GM19438 (cell line): ENCODE measurements around the gene POU6F2.

Experiments used
- ATAC-seq: cut with Tn5 transposase; IDR thresholded peaks from one replicate; pipeline ENCODE4 v1.9.1; 2021; ENCODE audit warnings: low read depth; ENCODE audit not compliant: unreplicated experiment

The POU6F2 gene

DNA sequence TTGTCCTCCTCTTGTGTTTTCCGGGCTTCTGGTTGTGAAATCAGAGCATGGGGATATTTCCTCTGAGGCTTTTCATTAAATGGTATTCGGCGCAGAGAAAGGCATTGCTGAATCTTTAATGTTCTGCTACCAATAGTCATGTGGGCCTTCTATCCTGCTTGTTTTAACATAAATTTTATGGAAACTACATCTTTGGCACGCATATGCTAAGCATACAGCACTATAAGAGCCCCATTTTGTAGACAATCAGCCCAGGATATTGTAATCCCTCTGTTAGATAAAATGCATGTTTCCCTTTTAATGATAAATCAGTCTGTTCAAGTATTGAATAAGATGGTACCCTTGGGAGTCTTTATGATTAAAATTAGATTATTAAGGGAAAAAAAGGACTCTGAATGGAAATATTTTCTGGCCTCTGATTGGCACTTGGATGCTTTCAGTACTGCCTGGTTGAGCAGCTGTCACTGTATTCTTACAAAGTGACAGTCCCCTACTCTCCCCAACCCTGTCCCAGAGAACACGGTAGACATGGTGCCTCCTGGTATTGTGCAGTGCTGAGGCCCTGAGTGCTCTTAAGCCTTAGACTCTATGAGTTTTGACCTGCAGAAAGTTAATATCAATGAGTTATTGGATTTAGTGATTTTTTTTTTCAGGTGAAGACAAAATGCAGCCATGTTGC lies 256.3 kb downstream of the POU6F2 start:
- no peak for ATAC-seq

DNA sequence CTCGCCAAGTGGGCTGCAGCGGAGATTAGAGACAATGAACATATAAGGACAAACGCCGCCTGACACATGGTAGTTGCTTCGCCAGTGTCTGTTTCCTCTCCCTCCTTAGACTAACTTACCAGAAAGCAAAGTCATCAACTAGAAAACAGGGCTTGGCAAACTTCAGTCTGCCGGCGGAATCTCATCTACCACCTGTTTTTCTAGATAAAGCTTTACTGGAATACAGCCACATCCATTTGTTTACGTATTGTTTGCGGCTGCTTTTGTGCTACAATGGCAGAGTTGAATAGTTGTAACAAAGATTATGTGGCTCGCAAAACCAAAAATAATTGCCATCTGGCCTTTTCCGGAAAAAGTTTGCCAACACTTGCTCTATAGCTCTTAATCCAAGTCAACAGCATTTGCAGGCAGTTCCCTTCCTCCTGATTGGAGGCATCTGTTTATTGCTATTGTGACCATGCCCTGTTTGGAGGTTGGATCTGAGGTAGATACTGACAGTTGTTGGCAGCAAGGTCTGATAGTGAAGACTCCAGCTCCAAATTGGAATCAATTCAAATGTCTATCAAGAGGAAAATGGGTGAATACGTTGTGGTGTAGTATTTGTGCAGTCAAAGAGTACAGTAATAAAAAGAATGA lies 260.6 kb downstream of the POU6F2 start:
- ATAC-seq, result no peak

DNA sequence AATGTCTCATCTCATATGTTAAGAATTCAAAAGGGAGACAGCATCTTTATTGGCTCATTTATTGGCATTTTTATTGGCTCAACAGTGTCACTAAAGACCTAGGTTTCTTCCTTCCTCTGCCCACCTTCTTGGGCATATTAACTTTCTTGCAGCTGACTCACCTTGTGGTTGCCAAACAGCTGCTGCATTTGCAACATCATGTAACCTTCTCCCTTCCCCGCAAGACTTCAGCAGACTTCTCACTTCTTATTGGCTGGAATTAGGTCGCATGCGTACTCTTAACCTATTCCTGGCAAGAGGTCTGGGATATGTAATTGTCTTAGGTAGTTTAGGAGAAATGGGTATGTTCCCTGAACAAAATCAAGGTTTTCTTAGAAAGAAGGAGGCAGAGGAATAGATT lies 263.2 kb downstream of the POU6F2 start:
- ATAC-seq, result no peak

DNA sequence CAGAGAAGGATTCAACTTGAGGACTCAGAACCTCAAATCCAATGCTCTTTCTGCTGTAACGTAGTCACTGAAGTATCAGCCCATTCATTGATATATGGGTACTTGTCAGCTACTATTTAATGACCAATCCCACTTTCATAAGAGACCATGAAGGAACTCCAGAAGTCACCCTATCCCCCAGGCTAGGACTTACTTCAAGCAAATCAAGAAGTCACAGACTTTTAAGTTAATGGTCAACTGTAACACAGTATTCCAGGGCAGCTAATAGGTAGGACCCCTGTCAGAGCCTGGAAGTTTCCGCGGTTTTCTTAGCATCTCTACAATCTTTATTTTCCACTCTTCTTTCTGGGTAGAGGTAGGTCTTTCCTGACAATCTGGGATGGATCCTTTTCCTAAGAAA lies 269.9 kb downstream of the POU6F2 start:
- no peak for ATAC-seq

DNA sequence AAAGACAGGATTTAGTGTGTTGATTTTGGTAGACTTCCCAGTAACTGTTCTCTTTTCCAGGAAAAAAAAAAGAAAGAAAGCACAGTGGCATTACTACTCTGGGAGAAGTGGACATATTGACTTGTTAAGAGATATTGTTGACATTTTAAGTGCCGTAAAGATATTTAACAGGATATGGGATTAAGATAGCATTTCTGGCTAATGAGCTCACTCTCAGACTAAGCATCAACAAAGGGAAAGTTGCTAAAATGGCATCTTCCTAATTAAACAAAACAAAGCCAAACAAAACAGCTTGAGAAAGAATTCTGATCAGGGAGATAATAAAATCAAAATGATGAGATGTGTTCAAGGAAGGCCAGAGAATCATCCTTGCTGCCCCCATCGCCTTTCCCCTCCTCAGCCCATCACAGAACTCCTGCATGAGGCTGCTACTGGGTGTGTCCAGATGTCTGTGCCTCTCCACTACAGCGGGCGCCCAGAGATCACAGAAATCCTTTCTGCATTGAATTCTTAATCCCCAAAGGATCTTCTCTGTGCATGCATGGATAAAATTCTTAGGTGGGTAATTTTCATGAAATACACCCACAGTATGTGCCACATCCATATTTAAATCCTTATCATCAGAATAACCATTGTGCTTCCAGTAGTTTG lies 270.5 kb downstream of the POU6F2 start:
- no peak for ATAC-seq

DNA sequence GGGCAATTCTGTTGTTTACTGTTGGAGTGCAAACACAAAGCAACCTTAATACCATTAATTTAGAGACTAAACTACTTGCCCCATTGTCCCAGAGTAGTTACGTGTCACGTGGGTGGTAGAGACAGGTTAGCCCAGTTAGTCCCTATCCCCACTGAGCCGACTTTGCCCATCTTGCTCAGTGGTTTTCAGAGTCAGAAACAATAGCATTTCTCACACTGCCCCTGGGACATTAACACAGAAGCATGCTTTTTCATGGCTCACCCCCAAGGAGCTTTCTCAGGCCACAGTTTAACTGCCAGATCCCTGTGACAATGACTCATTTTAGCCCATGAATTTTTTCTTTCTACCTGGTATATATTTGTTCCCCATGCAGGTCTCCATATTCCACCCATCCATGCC lies 271.0 kb downstream of the POU6F2 start:
- no peak for ATAC-seq

DNA sequence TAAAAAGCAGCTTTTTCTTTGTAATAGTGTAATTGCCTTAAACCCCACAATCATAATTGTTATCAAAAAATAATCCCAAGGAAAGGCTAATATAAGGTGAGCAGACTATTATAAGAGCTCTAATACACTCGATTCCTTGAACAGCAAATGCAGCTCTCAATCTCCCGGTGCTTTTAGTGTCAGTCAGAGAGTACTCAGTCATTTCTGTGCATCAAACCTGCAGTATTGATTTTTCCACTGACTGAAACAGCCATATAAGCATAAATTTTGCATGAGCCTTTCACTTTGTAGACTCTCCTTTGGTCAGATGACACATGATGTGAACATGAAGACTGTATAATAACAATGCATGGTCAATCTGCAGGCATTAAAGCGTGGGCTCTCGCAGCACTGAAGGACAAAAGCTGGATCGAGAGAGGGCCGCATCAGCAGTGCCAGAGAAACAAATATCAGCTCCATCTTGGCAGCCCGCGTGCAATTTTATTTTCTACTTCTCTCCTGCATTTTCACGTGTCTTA lies 272.0 kb downstream of the POU6F2 start:
- no peak for ATAC-seq

DNA sequence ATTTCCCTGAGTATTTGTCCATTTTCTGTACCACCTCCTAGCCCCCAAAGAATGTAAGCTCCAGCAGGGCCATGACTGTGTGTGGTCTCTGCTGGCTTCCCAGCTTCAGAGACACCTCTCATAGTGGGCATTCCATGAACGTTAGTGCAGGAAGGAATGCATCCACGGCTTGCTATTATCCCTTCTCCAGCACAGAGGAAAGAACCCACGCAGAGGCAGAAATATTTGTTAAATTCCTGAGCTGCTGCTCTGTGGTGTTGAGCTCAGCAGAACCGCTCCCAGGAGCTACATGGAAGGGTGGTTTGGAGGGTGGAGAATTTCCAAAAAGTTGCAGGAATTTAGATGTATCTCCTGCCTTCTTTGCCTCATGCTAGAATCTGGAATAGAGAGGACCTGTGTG lies 275.2 kb downstream of the POU6F2 start:
- no peak for ATAC-seq

DNA sequence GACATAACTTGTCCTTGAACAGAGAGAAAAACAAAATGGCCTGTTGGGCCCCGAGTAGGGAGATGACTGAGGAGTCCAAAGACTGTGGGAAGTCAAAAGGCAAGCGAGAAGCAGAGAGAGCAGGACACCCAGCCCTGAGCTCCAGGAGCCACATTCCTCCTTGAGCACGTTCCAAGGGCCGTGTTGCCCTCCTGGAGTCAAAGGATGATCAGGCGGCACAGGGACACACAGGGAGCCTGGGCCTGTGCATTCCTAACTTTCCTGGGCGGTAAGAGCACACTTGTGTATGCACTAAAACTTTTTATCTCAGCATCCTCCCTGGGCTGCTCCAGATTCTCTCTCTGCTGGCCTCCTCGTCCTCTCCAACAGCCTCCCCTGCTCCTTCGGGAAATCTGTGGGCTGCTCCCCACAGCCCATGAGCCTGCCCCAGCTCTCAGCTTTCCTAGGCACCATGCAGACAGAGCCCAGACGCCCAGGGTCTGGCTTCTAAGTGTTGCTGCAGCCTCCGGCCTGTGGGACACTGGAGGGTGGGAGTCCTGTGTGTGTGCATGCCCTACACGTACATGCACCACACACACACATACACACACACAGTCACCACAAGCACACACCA lies 281.8 kb downstream of the POU6F2 start:
- no peak for ATAC-seq

DNA sequence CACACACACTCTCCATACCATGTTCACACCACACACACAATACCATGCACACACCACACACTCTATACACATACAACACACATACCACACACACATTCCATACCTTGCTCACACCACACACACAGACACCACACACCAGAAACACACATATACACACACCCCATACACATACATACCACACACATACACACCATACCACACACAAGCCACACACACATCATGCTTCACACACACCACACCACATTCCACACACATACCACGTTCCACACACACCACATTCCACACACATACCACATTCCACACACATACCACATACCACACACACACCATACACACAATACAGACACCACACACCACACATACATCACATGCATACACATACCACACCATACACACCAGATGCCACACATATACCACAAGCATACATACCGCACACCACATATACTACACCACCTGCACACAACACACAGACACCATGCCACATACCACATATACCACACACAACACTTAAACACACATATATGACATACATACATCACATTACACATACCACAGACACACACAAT lies 282.7 kb downstream of the POU6F2 start:
- no peak for ATAC-seq

DNA sequence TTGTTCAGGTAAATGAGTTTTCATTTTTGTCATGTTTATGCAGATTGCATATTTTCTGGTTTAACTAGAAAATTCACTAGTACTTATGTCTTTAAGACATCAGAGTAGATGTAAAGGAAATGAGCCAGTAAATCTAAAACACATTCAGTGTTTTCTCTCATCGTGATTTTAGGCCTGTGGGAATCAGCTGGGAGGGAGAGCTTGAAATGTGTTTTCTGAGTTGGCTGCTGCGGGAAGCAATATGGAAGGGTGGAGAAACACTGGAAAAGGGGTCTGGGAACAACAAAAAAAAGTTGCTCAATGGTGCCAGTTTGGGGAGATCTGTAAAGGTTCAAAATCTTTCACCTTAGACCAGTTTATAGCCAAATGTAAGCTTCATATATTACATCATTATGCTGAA lies 284.1 kb downstream of the POU6F2 start:
- ATAC-seq, result no peak

DNA sequence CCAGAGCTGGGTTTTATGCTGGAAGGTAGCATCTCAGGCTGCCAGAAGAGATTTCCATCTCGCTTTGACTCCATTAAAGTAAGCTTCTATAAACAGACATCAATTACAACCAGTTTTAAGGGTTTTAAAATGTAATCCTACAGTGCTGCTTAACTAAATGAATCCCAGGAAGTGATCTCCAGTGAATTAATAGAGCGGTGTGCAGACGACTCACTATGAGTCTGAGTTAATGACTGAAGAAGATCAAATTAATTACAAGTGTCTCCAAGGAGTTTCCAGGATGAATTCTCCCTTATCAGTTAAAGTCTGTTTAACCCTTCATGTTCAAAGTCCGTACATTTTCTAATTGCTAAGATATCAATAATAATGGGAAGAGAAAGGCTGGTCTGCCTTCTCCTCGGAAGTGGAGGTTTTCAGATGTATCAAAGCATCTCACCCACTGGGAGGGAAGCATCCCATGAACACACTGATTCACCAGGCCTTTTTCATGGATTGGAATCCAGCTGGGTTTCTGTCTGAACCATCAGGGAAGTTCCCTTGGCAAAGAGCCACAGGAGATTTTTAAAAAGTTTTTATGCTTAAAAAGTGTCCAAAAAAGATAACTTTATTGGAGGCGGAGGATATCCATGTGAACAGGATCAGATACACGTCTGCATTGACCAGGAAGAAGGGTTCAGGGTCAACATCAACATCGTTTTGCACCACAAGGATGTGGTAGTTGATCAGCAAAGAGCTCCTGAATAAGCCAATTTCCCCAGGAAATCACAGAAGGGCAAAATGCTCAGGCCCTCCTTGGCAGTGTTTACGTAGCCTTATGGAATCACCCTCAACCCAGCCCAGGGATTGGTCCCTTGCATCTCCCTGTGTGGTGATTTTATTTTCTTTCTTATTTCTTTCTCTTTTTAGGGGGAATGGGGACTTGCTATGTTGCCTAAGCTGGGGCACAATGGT lies 288.2 kb downstream of the POU6F2 start:
- no peak for ATAC-seq

DNA sequence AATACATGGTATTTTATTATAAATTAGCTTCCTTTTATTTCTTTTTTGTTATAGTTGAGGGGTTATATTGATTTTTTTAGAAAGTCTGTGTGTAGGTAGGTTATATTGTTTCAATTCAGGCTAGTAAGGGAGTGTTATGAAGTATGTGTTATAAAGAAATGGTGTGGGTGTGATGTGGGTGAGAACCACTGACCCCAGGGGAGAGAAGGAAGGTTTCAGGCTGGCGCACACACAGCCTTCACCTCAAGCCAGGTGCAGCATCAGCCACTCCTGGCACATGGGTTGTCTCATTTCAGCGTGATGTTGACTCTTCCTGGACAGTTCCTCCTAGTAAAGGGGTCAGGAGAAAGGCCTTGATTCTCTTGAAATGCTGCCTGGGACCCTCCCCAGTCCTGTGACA lies 291.3 kb downstream of the POU6F2 start:
- ATAC-seq, result no peak

DNA sequence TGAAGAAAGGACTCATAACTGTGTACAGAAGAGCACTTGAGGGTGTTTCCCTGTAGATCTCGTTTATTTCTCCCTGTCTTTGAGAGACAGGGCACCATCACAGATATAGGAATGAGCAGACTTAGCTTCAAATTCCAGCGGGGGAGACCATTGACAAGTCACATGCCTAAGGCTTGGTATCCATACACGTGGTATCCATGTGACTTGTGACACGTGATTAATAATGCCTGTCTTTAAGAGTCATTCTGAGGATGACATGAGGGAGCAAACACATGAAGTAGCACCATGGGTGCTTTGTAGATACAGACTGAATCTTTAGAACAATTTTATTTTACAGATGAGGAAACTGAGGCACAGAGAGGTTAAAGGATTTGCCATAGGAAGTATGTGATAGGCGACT lies 292.3 kb downstream of the POU6F2 start:
- no peak for ATAC-seq

DNA sequence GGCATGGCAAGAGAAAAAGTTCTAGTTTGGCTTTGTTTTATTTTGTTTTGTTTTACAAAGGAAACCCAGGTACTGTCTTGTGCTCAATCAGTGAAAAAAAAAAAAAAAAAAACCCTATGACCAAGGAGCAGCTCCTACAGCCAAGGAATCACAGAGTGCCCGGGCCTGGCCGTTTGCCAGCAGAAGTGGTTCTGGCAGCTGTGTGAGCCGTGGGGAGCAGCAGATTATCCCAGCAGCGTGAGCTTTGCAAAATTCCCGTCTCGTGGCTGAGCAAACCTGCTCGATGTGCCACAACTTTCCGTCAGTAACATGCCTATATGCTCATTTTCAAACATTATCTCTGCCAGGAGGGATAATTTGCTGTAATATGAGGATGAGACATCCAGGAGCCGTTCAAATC lies 293.7 kb downstream of the POU6F2 start:
- no peak for ATAC-seq

DNA sequence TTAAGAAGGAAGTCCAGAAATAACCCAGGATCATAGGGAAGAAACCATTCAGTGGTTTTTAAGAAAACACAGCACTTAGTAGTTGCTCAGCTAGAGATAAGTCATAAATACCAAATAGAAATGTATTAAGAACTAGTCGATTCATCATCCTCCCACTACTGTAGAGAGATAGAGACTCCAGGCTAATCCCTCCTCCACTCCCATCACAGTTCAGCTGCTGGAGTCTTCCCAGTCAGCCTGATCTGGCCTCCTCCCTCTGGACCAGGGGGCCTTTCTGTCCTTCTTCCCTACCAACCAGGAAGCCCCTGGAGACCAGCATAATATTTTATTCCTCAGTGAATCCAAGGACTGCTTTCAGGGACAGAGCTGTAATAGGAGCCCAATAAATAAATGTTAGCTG lies 294.4 kb downstream of the POU6F2 start:
- ATAC-seq, result no peak

DNA sequence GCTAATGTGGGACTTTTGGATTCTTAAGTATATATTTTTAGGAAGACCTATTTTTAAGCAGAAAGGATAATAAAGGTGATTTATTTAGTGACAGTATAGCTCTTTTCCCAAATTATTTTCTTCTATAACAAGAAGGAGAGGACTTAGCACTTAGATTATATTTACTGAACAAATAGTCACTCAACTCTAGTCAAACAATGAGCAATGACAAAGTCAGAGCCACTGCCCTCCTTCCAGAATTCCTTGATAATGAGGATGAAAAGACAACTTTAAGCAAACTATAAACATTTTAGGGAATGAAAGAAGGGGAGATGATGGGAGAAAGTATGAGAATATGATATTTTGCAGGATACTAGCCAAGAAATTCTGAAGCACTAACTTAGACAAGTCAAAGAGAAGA lies 295.0 kb downstream of the POU6F2 start:
- ATAC-seq, result no peak

DNA sequence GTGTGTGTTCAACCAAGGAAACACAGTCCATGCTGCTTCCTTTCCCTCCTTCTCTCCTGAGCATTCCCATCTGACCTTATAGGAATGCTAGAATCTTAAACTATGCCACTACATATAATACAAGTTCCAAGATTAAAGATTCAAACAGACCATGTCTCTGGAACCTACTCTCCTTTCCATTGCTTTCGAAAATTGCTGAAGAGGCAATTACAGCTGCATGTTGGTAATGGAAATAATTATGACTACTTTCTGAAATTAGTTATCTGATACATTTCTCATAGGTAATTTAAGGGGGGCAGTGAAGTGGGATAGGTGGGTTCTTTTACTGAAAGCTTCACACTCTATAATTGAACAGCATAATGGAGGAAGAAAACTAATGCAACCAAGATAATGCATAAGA lies 302.6 kb downstream of the POU6F2 start:
- no peak for ATAC-seq

DNA sequence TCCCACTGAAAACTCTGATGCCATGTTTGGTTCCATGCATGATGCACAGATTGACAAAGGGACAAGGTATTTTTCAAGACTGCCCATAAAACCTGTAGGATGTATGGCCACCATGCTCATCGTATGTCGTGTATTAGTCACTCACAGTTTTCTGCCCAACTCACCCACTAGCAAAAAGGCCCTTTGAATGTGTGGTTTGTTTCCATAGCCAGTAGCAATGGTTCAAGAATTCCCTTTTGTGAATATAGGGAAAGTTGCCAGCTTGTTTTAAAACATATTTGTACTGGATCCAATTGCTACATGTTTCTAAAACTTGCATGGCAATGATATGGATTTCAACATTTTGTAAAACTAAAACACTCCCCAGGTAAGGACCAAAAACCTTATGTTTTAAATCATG lies 307.5 kb downstream of the POU6F2 start:
- ATAC-seq, result no peak

DNA sequence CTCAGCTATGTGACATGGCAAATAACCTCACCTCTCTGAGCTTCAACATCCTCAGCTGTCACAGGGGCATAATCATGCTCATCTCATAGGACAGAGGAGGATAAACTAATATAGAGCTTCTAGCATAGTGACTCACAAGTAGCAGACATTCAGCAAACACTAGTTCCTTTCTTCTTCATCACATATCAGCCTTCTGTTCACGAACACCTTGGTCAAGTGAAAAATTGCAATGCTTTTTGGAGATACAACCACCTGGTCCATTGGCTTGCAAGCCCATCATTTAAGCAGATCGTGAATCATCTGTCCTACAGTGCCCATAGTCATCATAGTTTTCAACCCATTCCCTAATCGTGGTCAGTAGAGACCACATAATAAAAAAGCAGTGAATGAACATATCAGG lies 310.6 kb downstream of the POU6F2 start:
- no peak for ATAC-seq
